Chondrocyte (in vitro differentiated cells): ENCODE results near the gene SIPA1. TPM values are rescaled to one million over a fixed set of nuclear protein-coding genes. Genes with fewer than 3 reads are reported as not detected.
A peak's percentile ranks its signal among the peaks of the same experiment; 100 is the strongest.

ENCODE experiments used
- DNase-seq: peaks from one replicate; pipeline ENCODE4 v3.0.0; 2021; ENCODE audit warnings: mixed read lengths, low spot score
- H3K27ac Mint-ChIP-seq: one replicate; pipeline ENCODE4 v1.8.0; 2021; ENCODE audit warnings: mild to moderate bottlenecking, moderate library complexity, mixed read lengths; ENCODE audit not compliant: unreplicated experiment
- H3K27me3 Mint-ChIP-seq: 2 replicates; pipeline ENCODE4 v1.8.0; 2021; ENCODE audit warnings: low read depth, mixed read lengths
- H3K36me3 Mint-ChIP-seq: 2 replicates; pipeline ENCODE4 v1.8.0; 2021; ENCODE audit warnings: low read depth, mixed read lengths
- H3K4me1 Mint-ChIP-seq: 2 replicates; pipeline ENCODE4 v1.8.0; 2021; ENCODE audit warnings: low read depth, mild to moderate bottlenecking, mixed read lengths
- H3K4me3 Mint-ChIP-seq: one replicate; pipeline ENCODE4 v1.8.0; 2021; ENCODE audit warnings: mild to moderate bottlenecking, moderate library complexity, mixed read lengths; ENCODE audit not compliant: unreplicated experiment
- H3K9me3 Mint-ChIP-seq: 2 replicates; pipeline ENCODE4 v1.8.0; 2021; ENCODE audit warnings: low read depth, mixed read lengths
- total RNA-seq: library from RNA; stranded (reverse); gene quantifications from 3 replicates; pipeline ENCODE4 v1.2.1, GENCODE V29; 2021
- TF ChIP-seq, protein P1 (sequence below): fragments of 200-600 bp; sonication (generic); IDR thresholded peaks from 2 replicates; pipeline ENCODE4 v1.5.0; 2021; ENCODE audit warnings: antibody characterized with exemption, mild to moderate bottlenecking, moderate library complexity

The SIPA1 gene
- total RNA-seq, 1 donor from 2014 or later, result 22.7 TPM

- no peaks in the 10 kb centered on the region for H3K9me3 Mint-ChIP-seq
- H3K4me1 Mint-ChIP-seq, result peaks cover 23% of the 10 kb centered on the region
- TF ChIP-seq, protein P1, sequence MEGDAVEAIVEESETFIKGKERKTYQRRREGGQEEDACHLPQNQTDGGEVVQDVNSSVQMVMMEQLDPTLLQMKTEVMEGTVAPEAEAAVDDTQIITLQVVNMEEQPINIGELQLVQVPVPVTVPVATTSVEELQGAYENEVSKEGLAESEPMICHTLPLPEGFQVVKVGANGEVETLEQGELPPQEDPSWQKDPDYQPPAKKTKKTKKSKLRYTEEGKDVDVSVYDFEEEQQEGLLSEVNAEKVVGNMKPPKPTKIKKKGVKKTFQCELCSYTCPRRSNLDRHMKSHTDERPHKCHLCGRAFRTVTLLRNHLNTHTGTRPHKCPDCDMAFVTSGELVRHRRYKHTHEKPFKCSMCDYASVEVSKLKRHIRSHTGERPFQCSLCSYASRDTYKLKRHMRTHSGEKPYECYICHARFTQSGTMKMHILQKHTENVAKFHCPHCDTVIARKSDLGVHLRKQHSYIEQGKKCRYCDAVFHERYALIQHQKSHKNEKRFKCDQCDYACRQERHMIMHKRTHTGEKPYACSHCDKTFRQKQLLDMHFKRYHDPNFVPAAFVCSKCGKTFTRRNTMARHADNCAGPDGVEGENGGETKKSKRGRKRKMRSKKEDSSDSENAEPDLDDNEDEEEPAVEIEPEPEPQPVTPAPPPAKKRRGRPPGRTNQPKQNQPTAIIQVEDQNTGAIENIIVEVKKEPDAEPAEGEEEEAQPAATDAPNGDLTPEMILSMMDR, result no peak
- DNase-seq, result no peak
- H3K27me3 Mint-ChIP-seq, result no peaks in the 10 kb centered on the region
- H3K36me3 Mint-ChIP-seq, result peaks cover 5% of the 10 kb centered on the region
- H3K4me3 Mint-ChIP-seq, result no peak overlapping the region
- no peak overlapping the region for H3K27ac Mint-ChIP-seq
Measured at GRCh38 chr11:65591939-65592857, 45.7 kb upstream of the SIPA1 start.

- Mint-ChIP-seq H3K27ac (no peak overlapping the region), H3K4me1 (peaks cover 15% of the 10 kb centered on the region), H3K27me3 (no peaks in the 10 kb centered on the region), H3K4me3 (no peak overlapping the region), H3K36me3 (peaks cover 6% of the 10 kb centered on the region), H3K9me3 (no peaks in the 10 kb centered on the region)
- TF ChIP-seq, protein P1, result no peak
- DNase-seq, result no peak
Measured at GRCh38 chr11:65592858-65593517, 44.9 kb upstream of the SIPA1 start.

DNA sequence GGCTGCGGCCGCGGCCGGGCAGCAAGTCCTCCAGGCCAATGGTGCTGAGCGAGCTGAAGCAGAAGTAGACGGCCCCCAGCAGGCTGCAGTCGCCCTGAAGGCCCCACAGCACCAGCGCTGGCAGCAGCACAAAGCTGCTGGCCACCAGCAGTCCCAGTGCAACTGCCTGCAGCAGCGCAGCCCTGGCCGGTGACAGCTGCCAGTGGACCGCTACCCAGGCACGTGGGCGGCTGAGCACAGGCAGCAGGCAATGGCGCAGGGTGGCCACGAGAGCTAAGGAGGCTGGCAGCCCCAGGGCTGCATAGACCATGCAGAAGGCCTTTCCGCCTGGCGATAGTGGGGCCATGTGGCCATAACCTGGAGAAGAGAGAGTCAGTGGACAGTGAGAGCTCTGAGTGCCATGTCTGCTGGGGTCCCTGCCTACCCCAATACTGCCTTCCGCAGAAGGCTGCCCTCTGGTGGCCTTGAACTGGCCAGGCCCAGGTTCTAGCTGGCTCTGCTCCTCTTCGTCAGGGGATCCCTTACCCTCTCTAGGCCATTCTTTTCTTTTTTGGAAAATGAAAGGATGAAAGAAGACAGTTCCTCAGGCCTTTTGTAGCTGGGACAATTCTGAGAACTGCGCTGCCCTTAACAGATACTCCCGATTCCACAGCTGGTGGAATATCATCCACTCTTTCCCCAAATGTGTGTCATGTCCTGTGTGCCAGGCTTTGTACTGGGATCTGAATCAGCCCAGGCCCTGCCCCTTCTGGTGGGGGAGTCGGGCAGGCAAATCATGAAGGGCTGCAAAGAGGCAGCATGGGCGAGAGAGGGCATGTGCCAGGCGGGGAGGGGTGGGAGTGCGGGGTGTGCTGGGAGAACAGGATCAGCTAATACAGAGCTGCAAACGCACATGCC lies 44.1 kb upstream of the SIPA1 start:
- TF ChIP-seq, protein P1, result peak; percentile 82
- no peaks in the 10 kb centered on the region for H3K27me3 Mint-ChIP-seq
- peaks cover 6% of the 10 kb centered on the region for H3K36me3 Mint-ChIP-seq
- H3K4me3 Mint-ChIP-seq, result no peak overlapping the region
- no peak overlapping the region for H3K27ac Mint-ChIP-seq
- H3K9me3 Mint-ChIP-seq, result no peaks in the 10 kb centered on the region
- DNase-seq, result no peak
- peaks cover 10% of the 10 kb centered on the region for H3K4me1 Mint-ChIP-seq

DNA sequence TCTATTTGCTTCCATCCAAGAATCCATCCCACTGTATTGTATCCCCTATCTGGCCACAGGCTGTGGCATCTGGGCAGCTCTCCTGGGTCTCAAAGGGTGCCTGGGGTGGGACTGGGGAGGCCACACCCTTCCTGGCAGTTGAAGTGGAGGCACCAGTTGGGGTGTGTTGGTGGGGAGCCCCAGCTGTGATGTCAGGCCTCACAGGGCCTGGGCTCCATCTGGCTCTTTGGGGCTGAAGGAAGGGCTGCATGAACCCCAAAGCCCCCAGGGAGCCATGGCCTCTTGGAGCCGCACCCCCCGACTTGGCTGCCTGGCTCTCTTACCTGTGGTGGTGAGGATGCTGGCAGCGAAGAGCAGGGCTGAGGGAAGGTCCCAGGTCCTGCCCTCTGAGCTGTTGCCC lies 42.8 kb upstream of the SIPA1 start:
- no peak overlapping the region for H3K27ac Mint-ChIP-seq
- peaks cover 10% of the 10 kb centered on the region for H3K36me3 Mint-ChIP-seq
- peaks cover 10% of the 10 kb centered on the region for H3K4me1 Mint-ChIP-seq
- TF ChIP-seq, protein P1, result no peak
- H3K4me3 Mint-ChIP-seq, result no peak overlapping the region
- H3K9me3 Mint-ChIP-seq, result no peaks in the 10 kb centered on the region
- H3K27me3 Mint-ChIP-seq, result no peaks in the 10 kb centered on the region
- no peak for DNase-seq
